GM10266 (cell line): ENCODE data around the gene ZCCHC10.
"Not testable (repeated sequence)": the region's sequence is repeated elsewhere in the genome, so short reads cannot be mapped to it uniquely, and the experiment has no call there.

ENCODE experiments used
- DNase-seq: peaks from one replicate; pipeline ENCODE4 v3.0.0; 2012; ENCODE audit errors: extremely low spot score
- CTCF ChIP-seq: IDR thresholded peaks from 2 replicates; pipeline ENCODE4 v1.5.1; 2012; ENCODE audit warnings: mild to moderate bottlenecking, low read depth; ENCODE audit not compliant: control insufficient read depth, insufficient read depth; ENCODE audit errors: missing control alignments

ZCCHC10 gene

GRCh38 chr5:133051542-133052316, 25.4 kb upstream of the ZCCHC10 start, which contains the start of gene HSPA4:
TSS of gene HSPA4 (plus strand) at chr5:133052013. CDS start at chr5:133052251, 238 bp downstream.
- no peak for TF ChIP-seq CTCF
- DNase-seq = peak; percentile 98

- no peak for TF ChIP-seq CTCF
- DNase-seq = peak; percentile 20
Observed at GRCh38 chr5:133051061-133051541, 24.8 kb upstream of the ZCCHC10 start.

- TF ChIP-seq CTCF = no peak
Observed at GRCh38 chr5:133050521-133050920, 24.2 kb upstream of the ZCCHC10 start.

GRCh38 chr5:133049726-133050048, 23.3 kb upstream of the ZCCHC10 start:
- no peak for DNase-seq
- no peak for TF ChIP-seq CTCF

More at GRCh38 chr5:133050521-133050920, 24.2 kb upstream of the ZCCHC10 start:
- DNase-seq = no peak

GRCh38 chr5:133048993-133049725, 22.8 kb upstream of the ZCCHC10 start:
- TF ChIP-seq CTCF = no peak
- no peak for DNase-seq

GRCh38 chr5:133047404-133047803, 21.1 kb upstream of the ZCCHC10 start:
- TF ChIP-seq CTCF = no peak
- no peak for DNase-seq

GRCh38 chr5:133046560-133046959, 20.2 kb upstream of the ZCCHC10 start:
- not testable (repeated sequence) for DNase-seq

- TF ChIP-seq CTCF = no peak
- DNase-seq = no peak
Observed at GRCh38 chr5:133041910-133042309, 15.6 kb upstream of the ZCCHC10 start.
